ENCODE results near the gene CSNK1G1.
"Not testable (repeated sequence)": the region's sequence is repeated elsewhere in the genome, so short reads cannot be mapped to it uniquely, and the experiment has no call there.

The CSNK1G1 gene

GRCh38 chr15:64133623-64134344 is 222.2 kb downstream of the CSNK1G1 start:
- DNase-seq (ENCODE audit: low read depth) = no peak

DNA sequence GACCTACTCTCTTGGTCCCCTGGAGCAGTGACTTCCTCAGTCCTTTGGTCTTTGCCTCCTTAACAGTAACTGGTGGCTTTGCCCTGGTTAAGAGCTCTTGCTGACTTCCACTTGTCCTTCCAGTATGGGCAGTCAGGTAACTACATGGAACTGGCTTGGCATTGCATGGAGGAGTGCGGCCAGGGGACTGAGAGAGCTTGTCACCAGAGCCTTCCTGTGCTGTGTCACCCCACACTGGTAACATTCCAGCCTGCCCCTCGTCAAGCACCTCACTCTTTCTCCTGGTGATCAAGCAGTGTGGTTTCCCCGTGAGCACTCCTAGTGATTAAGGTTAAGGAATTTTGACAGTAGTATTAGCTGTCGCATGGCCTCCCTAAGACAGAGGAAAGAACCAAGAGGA is 223.8 kb downstream of the CSNK1G1 start:
- DNase-seq (ENCODE audit: low read depth) = no peak

- DNase-seq (ENCODE audit: low read depth) = no peak
Observed at GRCh38 chr15:64131547-64131946, 224.4 kb downstream of the CSNK1G1 start.

DNA sequence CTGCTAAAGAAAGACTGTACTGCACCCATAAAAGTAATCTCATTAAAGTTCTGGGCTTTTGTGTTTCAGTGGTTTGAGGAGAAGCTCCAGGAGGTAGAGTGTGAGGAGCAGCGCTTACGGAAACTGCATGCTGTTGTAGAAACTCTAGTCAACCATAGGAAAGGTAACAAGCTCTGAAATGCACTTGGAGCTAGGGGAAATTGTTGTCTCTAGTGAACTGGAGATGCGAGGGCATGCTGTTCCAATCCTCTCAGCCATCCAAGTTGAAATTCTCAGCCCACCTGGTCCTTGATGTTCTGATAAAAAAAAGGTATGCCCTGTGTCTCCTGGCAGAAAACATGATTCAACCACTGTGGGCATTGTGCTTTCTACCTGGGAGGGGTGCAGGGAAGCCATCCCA is 225.8 kb downstream of the CSNK1G1 start:
- no peak for DNase-seq (ENCODE audit: low read depth)

- no peak for DNase-seq (ENCODE audit: low read depth)
Observed at GRCh38 chr15:64127521-64128270, 228.3 kb downstream of the CSNK1G1 start.

DNA sequence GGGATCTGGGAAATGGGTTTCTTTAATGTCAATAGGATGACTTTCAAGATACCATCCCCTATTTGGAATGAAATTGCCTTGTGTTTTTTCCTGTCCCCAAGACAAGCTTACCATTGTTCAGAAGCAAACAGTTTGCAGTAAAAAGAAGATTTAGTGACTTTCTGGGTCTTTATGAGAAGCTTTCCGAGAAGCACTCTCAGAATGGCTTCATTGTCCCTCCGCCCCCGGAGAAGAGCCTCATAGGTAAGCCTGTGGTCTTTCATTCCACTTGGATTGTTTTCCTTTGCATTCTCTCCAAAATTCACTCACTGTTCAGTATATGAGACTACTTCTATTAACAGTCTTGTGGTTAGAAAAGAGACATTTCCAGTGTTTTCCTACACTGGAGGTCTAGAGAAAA is 230.0 kb downstream of the CSNK1G1 start:
- DNase-seq (ENCODE audit: low read depth) = no peak

DNA sequence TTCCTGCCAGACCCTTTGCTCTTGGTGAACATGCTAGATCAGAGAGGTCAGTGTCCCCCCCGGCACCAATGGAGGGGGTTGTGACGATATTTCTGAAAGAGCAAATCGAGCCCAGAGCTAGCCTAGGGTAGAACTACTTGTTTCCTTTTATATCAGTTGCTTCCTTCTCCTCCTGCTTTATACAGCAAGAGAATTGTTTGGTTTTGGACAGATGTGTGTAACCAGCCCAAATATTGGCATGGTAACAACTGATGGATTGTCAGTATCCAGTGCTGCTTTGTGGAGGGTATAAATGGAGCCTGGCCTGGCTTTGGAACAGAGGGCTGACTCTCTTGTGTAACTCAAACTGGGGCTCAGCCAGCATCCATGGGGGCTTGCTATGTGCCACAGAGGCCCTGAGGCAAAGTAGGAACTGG is 233.0 kb downstream of the CSNK1G1 start:
- no peak for DNase-seq (ENCODE audit: low read depth)

GRCh38 chr15:64122444-64122843 is 233.5 kb downstream of the CSNK1G1 start:
- no peak for DNase-seq (ENCODE audit: low read depth)

DNA sequence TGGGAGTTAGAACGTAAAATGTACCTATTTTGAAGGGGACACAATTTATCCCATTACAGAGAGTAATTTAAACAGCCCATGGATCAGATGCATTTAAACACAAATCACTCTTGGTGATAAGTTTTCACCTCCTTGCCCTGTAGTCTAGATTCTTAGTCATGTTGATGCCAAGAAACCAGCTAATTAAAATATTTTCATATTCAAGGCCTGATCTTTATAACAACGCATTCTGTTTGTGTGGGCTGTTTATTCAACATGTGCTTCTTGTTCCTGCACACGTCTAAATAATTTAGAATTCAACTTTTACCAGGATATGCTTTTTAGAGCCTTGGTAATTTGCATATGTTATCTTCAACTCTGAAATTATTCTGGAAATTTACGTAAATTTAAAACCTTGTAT is 234.4 kb downstream of the CSNK1G1 start:
- no peak for DNase-seq (ENCODE audit: low read depth)

DNA sequence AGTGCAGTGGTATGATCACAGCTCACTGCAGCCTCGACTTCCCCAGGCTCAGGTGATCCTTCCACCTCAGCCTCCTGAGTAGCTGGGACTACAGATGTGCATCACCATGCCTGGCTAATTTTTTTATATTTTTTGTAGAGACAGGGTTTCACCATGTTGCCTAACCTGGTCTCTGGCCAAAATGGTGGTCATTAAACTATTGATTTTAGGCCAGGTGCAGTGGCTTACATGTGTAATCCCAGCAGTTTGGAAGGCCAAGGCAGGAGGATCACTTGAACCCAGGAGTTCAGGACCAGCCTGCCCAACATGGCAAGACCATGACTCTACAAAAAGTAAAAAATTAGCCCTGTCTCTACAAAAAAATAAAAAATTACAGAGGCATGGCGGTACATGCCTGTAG is 235.7 kb downstream of the CSNK1G1 start:
- DNase-seq (ENCODE audit: low read depth) = not testable (repeated sequence)

- DNase-seq (ENCODE audit: low read depth) = no peak
Observed at GRCh38 chr15:64117759-64118487, 238.1 kb downstream of the CSNK1G1 start.
